Frontal cortex (tissue), 4 donors: ENCODE data around the gene IGF2BP2. TPM values are rescaled to one million over a fixed set of nuclear protein-coding genes. Genes with fewer than 3 reads are reported as not detected.
"Not testable (repeated sequence)": the region's sequence is repeated elsewhere in the genome, so short reads cannot be mapped to it uniquely, and the experiment has no call there.

Experiments used
- DNase-seq, 2 donors: peaks; one replicate each; pipeline ENCODE4 v3.0.0; 2012; ENCODE audit warnings: low spot score in 2 of 2
- FAIRE-seq: peaks from 2 replicates; lab custom pipeline; 2012; peaks lifted over from hg19 to GRCh38; lab: Jason Lieb, UNC
- total RNA-seq: library from RNA; depleted of rRNA; stranded (reverse); fragments of >200 nt; gene quantifications from one replicate; pipeline ENCODE4 v1.2.3, GENCODE V29; 2014
- donor health status: control.
- donor health status: control.
- donor health status: control.

The IGF2BP2 gene
- total RNA-seq, 1 donor from 2014 or later = 20.0 TPM

- FAIRE-seq = no peak
- no peak for DNase-seq
These were observed 130.7 kb downstream of the IGF2BP2 start for GRCh38 chr3:185693985-185694653.

- DNase-seq = no peak
- FAIRE-seq = no peak
These were observed 133.2 kb downstream of the IGF2BP2 start for GRCh38 chr3:185691622-185692021.

GRCh38 chr3:185687271-185687878 is 137.5 kb downstream of the IGF2BP2 start:
- DNase-seq (no peak), FAIRE-seq (no peak)

GRCh38 chr3:185685231-185686035 is 139.4 kb downstream of the IGF2BP2 start:
- DNase-seq = no peak
- no peak for FAIRE-seq

- no peak for FAIRE-seq
- no peak for DNase-seq
These were observed 144.6 kb downstream of the IGF2BP2 start for GRCh38 chr3:185680231-185680630.

- FAIRE-seq = no peak
- no peak for DNase-seq
These were observed 146.8 kb downstream of the IGF2BP2 start for GRCh38 chr3:185678027-185678426.

- DNase-seq = no peak
- no peak for FAIRE-seq
These were observed 147.6 kb downstream of the IGF2BP2 start for GRCh38 chr3:185677146-185677829.

GRCh38 chr3:185667574-185667973 is 157.3 kb downstream of the IGF2BP2 start:
- DNase-seq (no peak), FAIRE-seq (no peak)

- DNase-seq = no peak
- no peak for FAIRE-seq
These were observed 160.9 kb downstream of the IGF2BP2 start for GRCh38 chr3:185663929-185664328.

GRCh38 chr3:185661772-185662171 is 163.1 kb downstream of the IGF2BP2 start:
- no peak for DNase-seq
- no peak for FAIRE-seq

GRCh38 chr3:185661296-185661695 is 163.5 kb downstream of the IGF2BP2 start:
- not testable (repeated sequence) for DNase-seq, FAIRE-seq

GRCh38 chr3:185659942-185660921 is 164.6 kb downstream of the IGF2BP2 start:
- peak; percentile 40 to 73 for DNase-seq
- no peak for FAIRE-seq

GRCh38 chr3:185658943-185659342 is 165.9 kb downstream of the IGF2BP2 start:
- DNase-seq (no peak), FAIRE-seq (no peak)

- FAIRE-seq (no peak), DNase-seq (no peak)
These were observed 166.3 kb downstream of the IGF2BP2 start for GRCh38 chr3:185658504-185658912.

GRCh38 chr3:185657691-185658503 is 166.9 kb downstream of the IGF2BP2 start:
- DNase-seq = no peak
- no peak for FAIRE-seq

GRCh38 chr3:185657211-185657610 is 167.6 kb downstream of the IGF2BP2 start:
- FAIRE-seq (no peak), DNase-seq (no peak)

GRCh38 chr3:185656321-185656840 is 168.5 kb downstream of the IGF2BP2 start:
- FAIRE-seq (no peak), DNase-seq (no peak)
